ENCODE results near the gene STAT4.
A peak's percentile ranks its signal among the peaks of the same experiment; 100 is the strongest.

Gene STAT4

GRCh38 chr2:191108331-191108730 lies 42.5 kb downstream of the STAT4 start:
- no peak overlapping the region for H2AFZ ChIP-seq (ENCODE audit: insufficient read depth, low read length, poor library complexity)
- no peak overlapping the region for H3K4me3 ChIP-seq (ENCODE audit: low read depth, low read length)
- no peaks in the 10 kb centered on the region for H3K9me3 ChIP-seq (ENCODE audit: insufficient read depth, low read depth, low read length)
- H4K12ac ChIP-seq (ENCODE audit: low read depth, low read length): no peak overlapping the region
- no peak overlapping the region for H3K23ac ChIP-seq (ENCODE audit: low read length)
- H3K18ac ChIP-seq (ENCODE audit: low read length): no peak overlapping the region
- no peak overlapping the region for H2BK5ac ChIP-seq (ENCODE audit: low read depth, low read length, poor library complexity)
- H2BK120ac ChIP-seq (ENCODE audit: insufficient read depth, low read length, poor library complexity): no peak overlapping the region
- H3K27me3 ChIP-seq (ENCODE audit: insufficient read depth, low read length): no peaks in the 10 kb centered on the region
- no peaks in the 10 kb centered on the region for H3K79me2 ChIP-seq (ENCODE audit: control insufficient read depth, insufficient read depth, low read length, poor library complexity)
- no peak overlapping the region for H3K14ac ChIP-seq (ENCODE audit: low read length)
- H4K91ac ChIP-seq (ENCODE audit: low read depth, low read length): no peak overlapping the region
- H2AK5ac ChIP-seq (ENCODE audit: low read length): no peak overlapping the region
- no peaks in the 10 kb centered on the region for H3K36me3 ChIP-seq (ENCODE audit: control insufficient read depth in 1 of 2, insufficient read depth in 2 of 2, low read length in 2 of 2)
- H4K8ac ChIP-seq (ENCODE audit: low read depth, low read length): no peak overlapping the region
- H3K4me1 ChIP-seq (ENCODE audit: control insufficient read depth in 1 of 2, insufficient read depth in 2 of 2, low read length in 2 of 2): no peaks in the 10 kb centered on the region
- H3K9ac ChIP-seq (ENCODE audit: low read length): no peak overlapping the region
- DNase-seq: no peak
- no peak overlapping the region for H3K4ac ChIP-seq (ENCODE audit: low read depth, low read length)
- no peak overlapping the region for H3K4me2 ChIP-seq (ENCODE audit: low read length)
- no CpG with 5 or more reads among the region's 4 CpGs for WGBS (ENCODE audit: extremely low coverage, insufficient coverage, insufficient read length)
- no peaks in the 10 kb centered on the region for H3K79me1 ChIP-seq (ENCODE audit: low read length)
- no peak overlapping the region for H2BK12ac ChIP-seq (ENCODE audit: low read length)
- H3K27ac ChIP-seq (ENCODE audit: low read depth, low read length): no peak overlapping the region

- no peak overlapping the region for H3K4me3 ChIP-seq (ENCODE audit: low read depth, low read length)
- H3K27me3 ChIP-seq (ENCODE audit: insufficient read depth, low read length): no peaks in the 10 kb centered on the region
- no peak overlapping the region for H3K23ac ChIP-seq (ENCODE audit: low read length)
- H4K8ac ChIP-seq (ENCODE audit: low read depth, low read length): no peak overlapping the region
- no peak overlapping the region for H3K27ac ChIP-seq (ENCODE audit: low read depth, low read length)
- WGBS (ENCODE audit: extremely low coverage, insufficient coverage, insufficient read length): no CpG with 5 or more reads among the region's 3 CpGs
- H3K14ac ChIP-seq (ENCODE audit: low read length): no peak overlapping the region
- H4K91ac ChIP-seq (ENCODE audit: low read depth, low read length): no peak overlapping the region
- H2BK5ac ChIP-seq (ENCODE audit: low read depth, low read length, poor library complexity): no peak overlapping the region
- H3K4me1 ChIP-seq (ENCODE audit: control insufficient read depth in 1 of 2, insufficient read depth in 2 of 2, low read length in 2 of 2): no peaks in the 10 kb centered on the region
- no peak overlapping the region for H3K18ac ChIP-seq (ENCODE audit: low read length)
- H3K79me2 ChIP-seq (ENCODE audit: control insufficient read depth, insufficient read depth, low read length, poor library complexity): no peaks in the 10 kb centered on the region
- H3K4me2 ChIP-seq (ENCODE audit: low read length): no peak overlapping the region
- no peaks in the 10 kb centered on the region for H3K79me1 ChIP-seq (ENCODE audit: low read length)
- no peak overlapping the region for H2AK5ac ChIP-seq (ENCODE audit: low read length)
- no peak overlapping the region for H2BK120ac ChIP-seq (ENCODE audit: insufficient read depth, low read length, poor library complexity)
- H3K9ac ChIP-seq (ENCODE audit: low read length): no peak overlapping the region
- H3K36me3 ChIP-seq (ENCODE audit: control insufficient read depth in 1 of 2, insufficient read depth in 2 of 2, low read length in 2 of 2): no peaks in the 10 kb centered on the region
- no peak overlapping the region for H4K12ac ChIP-seq (ENCODE audit: low read depth, low read length)
- H3K4ac ChIP-seq (ENCODE audit: low read depth, low read length): no peak overlapping the region
- no peak overlapping the region for H2BK12ac ChIP-seq (ENCODE audit: low read length)
- no peaks in the 10 kb centered on the region for H3K9me3 ChIP-seq (ENCODE audit: insufficient read depth, low read depth, low read length)
- peak; percentile 9 to 62 for DNase-seq
- no peak overlapping the region for H2AFZ ChIP-seq (ENCODE audit: insufficient read depth, low read length, poor library complexity)
Measured at GRCh38 chr2:191105082-191105481, 45.7 kb downstream of the STAT4 start.

- Histone ChIP-seq H2BK12ac (ENCODE audit: low read length) (no peak overlapping the region), H3K36me3 (ENCODE audit: control insufficient read depth in 1 of 2, insufficient read depth in 2 of 2, low read length in 2 of 2) (no peaks in the 10 kb centered on the region), H2AFZ (ENCODE audit: insufficient read depth, low read length, poor library complexity) (no peak overlapping the region), H3K14ac (ENCODE audit: low read length) (no peak overlapping the region), H3K4ac (ENCODE audit: low read depth, low read length) (no peak overlapping the region), H3K4me1 (ENCODE audit: control insufficient read depth in 1 of 2, insufficient read depth in 2 of 2, low read length in 2 of 2) (no peaks in the 10 kb centered on the region), H3K4me3 (ENCODE audit: low read depth, low read length) (no peak overlapping the region), H3K27me3 (ENCODE audit: insufficient read depth, low read length) (no peaks in the 10 kb centered on the region), H3K79me1 (ENCODE audit: low read length) (no peaks in the 10 kb centered on the region), H3K9me3 (ENCODE audit: insufficient read depth, low read depth, low read length) (no peaks in the 10 kb centered on the region), H4K8ac (ENCODE audit: low read depth, low read length) (no peak overlapping the region), H3K27ac (ENCODE audit: low read depth, low read length) (no peak overlapping the region), H3K79me2 (ENCODE audit: control insufficient read depth, insufficient read depth, low read length, poor library complexity) (no peaks in the 10 kb centered on the region), H4K12ac (ENCODE audit: low read depth, low read length) (no peak overlapping the region), H3K18ac (ENCODE audit: low read length) (no peak overlapping the region), H3K4me2 (ENCODE audit: low read length) (no peak overlapping the region), H3K9ac (ENCODE audit: low read length) (no peak overlapping the region), H4K91ac (ENCODE audit: low read depth, low read length) (no peak overlapping the region), H3K23ac (ENCODE audit: low read length) (no peak overlapping the region), H2BK120ac (ENCODE audit: insufficient read depth, low read length, poor library complexity) (no peak overlapping the region), H2AK5ac (ENCODE audit: low read length) (no peak overlapping the region), H2BK5ac (ENCODE audit: low read depth, low read length, poor library complexity) (no peak overlapping the region)
- no CpG with 5 or more reads among the region's 1 CpG for WGBS (ENCODE audit: extremely low coverage, insufficient coverage, insufficient read length)
- no peak for DNase-seq
Measured at GRCh38 chr2:191103774-191104173, 47.0 kb downstream of the STAT4 start.

- no peak overlapping the region for H2AFZ ChIP-seq (ENCODE audit: insufficient read depth, low read length, poor library complexity)
- H3K27me3 ChIP-seq (ENCODE audit: insufficient read depth, low read length): no peaks in the 10 kb centered on the region
- no peaks in the 10 kb centered on the region for H3K79me1 ChIP-seq (ENCODE audit: low read length)
- WGBS (ENCODE audit: extremely low coverage, insufficient coverage, insufficient read length): no CpG with 5 or more reads among the region's 5 CpGs
- no peak overlapping the region for H3K4me3 ChIP-seq (ENCODE audit: low read depth, low read length)
- H2BK120ac ChIP-seq (ENCODE audit: insufficient read depth, low read length, poor library complexity): no peak overlapping the region
- H4K91ac ChIP-seq (ENCODE audit: low read depth, low read length): no peak overlapping the region
- H3K4me2 ChIP-seq (ENCODE audit: low read length): no peak overlapping the region
- H3K36me3 ChIP-seq (ENCODE audit: control insufficient read depth in 1 of 2, insufficient read depth in 2 of 2, low read length in 2 of 2): no peaks in the 10 kb centered on the region
- H3K23ac ChIP-seq (ENCODE audit: low read length): no peak overlapping the region
- no peak overlapping the region for H3K14ac ChIP-seq (ENCODE audit: low read length)
- no peaks in the 10 kb centered on the region for H3K4me1 ChIP-seq (ENCODE audit: control insufficient read depth in 1 of 2, insufficient read depth in 2 of 2, low read length in 2 of 2)
- no peak overlapping the region for H4K8ac ChIP-seq (ENCODE audit: low read depth, low read length)
- no peak overlapping the region for H3K4ac ChIP-seq (ENCODE audit: low read depth, low read length)
- H3K9ac ChIP-seq (ENCODE audit: low read length): no peak overlapping the region
- no peaks in the 10 kb centered on the region for H3K79me2 ChIP-seq (ENCODE audit: control insufficient read depth, insufficient read depth, low read length, poor library complexity)
- H2BK5ac ChIP-seq (ENCODE audit: low read depth, low read length, poor library complexity): no peak overlapping the region
- no peak for DNase-seq
- no peak overlapping the region for H4K12ac ChIP-seq (ENCODE audit: low read depth, low read length)
- no peak overlapping the region for H2AK5ac ChIP-seq (ENCODE audit: low read length)
- H2BK12ac ChIP-seq (ENCODE audit: low read length): no peak overlapping the region
- H3K9me3 ChIP-seq (ENCODE audit: insufficient read depth, low read depth, low read length): no peaks in the 10 kb centered on the region
- H3K18ac ChIP-seq (ENCODE audit: low read length): no peak overlapping the region
- no peak overlapping the region for H3K27ac ChIP-seq (ENCODE audit: low read depth, low read length)
Measured at GRCh38 chr2:191100216-191100615, 50.6 kb downstream of the STAT4 start.

Data from trophoblast cell (in vitro differentiated cells and primary cell).